Astrocyte (in vitro differentiated cells and primary cell): ENCODE results near the gene SPON2. TPM values are rescaled to one million over a fixed set of nuclear protein-coding genes. Genes with fewer than 3 reads are reported as not detected.

Experiments used
- DNase-seq: peaks from one replicate; pipeline ENCODE4 v3.0.0-alpha.2; 2010; ENCODE audit warnings: low read depth
- FAIRE-seq: peaks from 2 replicates; lab custom pipeline; 2011; peaks lifted over from hg19 to GRCh38; lab: Jason Lieb, UNC
- H2AFZ ChIP-seq: 2 replicates; pipeline ENCODE4 v1.6.0; 2012; ENCODE audit warnings: low read depth, low read length, inconsistent platforms
- H3K27ac ChIP-seq: 2 replicates; pipeline ENCODE4 v1.5.1; 2011; ENCODE audit warnings: low read depth, low read length, inconsistent platforms
- H3K27me3 ChIP-seq: 2 replicates; pipeline ENCODE4 v1.6.0; 2011; ENCODE audit warnings: low read length, inconsistent platforms; ENCODE audit not compliant: insufficient read depth
- H3K36me3 ChIP-seq: 2 replicates; pipeline ENCODE4 v1.5.1; 2011; ENCODE audit warnings: low read length, inconsistent platforms; ENCODE audit not compliant: insufficient read depth
- H3K4me1 ChIP-seq: 2 replicates; pipeline ENCODE4 v1.5.1; 2011; ENCODE audit warnings: low read length, inconsistent platforms; ENCODE audit not compliant: insufficient read depth
- H3K4me2 ChIP-seq: 2 replicates; pipeline ENCODE4 v1.6.0; 2012; ENCODE audit warnings: low read length, inconsistent platforms
- H3K4me3 ChIP-seq: 2 replicates; pipeline ENCODE4 v1.5.1; 2011; ENCODE audit warnings: low read depth, mild to moderate bottlenecking, low read length, inconsistent platforms; ENCODE audit not compliant: insufficient read depth
- H3K79me2 ChIP-seq: 2 replicates; pipeline ENCODE4 v1.6.0; 2012; ENCODE audit warnings: mild to moderate bottlenecking, low read length, inconsistent platforms; ENCODE audit not compliant: insufficient read depth
- H3K9ac ChIP-seq: 2 replicates; pipeline ENCODE4 v1.6.0; 2012; ENCODE audit warnings: mild to moderate bottlenecking, low read length, inconsistent platforms
- H3K9me3 ChIP-seq: 2 replicates; pipeline ENCODE4 v1.5.1; 2012; ENCODE audit warnings: low read depth, mild to moderate bottlenecking, low read length, inconsistent platforms; ENCODE audit not compliant: insufficient read depth
- H4K20me1 ChIP-seq: 2 replicates; pipeline ENCODE4 v1.6.0; 2012; ENCODE audit warnings: low read length, inconsistent platforms; ENCODE audit not compliant: insufficient read depth
- H3K27ac Mint-ChIP-seq: one replicate; pipeline ENCODE4 v1.8.0; 2021; ENCODE audit warnings: mild to moderate bottlenecking, mixed read lengths; ENCODE audit not compliant: unreplicated experiment
- H3K27me3 Mint-ChIP-seq: one replicate; pipeline ENCODE4 v1.8.0; 2021; ENCODE audit warnings: low read depth, mixed read lengths; ENCODE audit not compliant: unreplicated experiment
- H3K36me3 Mint-ChIP-seq: one replicate; pipeline ENCODE4 v1.8.0; 2021; ENCODE audit warnings: low read depth, mixed read lengths; ENCODE audit not compliant: unreplicated experiment
- H3K4me1 Mint-ChIP-seq: one replicate; pipeline ENCODE4 v1.8.0; 2021; ENCODE audit warnings: low read depth, mixed read lengths; ENCODE audit not compliant: unreplicated experiment
- H3K4me3 Mint-ChIP-seq: one replicate; pipeline ENCODE4 v1.8.0; 2021; ENCODE audit warnings: mild to moderate bottlenecking, moderate library complexity, mixed read lengths; ENCODE audit not compliant: unreplicated experiment
- H3K9me3 Mint-ChIP-seq: one replicate; pipeline ENCODE4 v1.8.0; 2021; ENCODE audit warnings: mild to moderate bottlenecking, mixed read lengths; ENCODE audit not compliant: unreplicated experiment
- CTCF ChIP-seq: IDR thresholded peaks from 2 replicates; pipeline ENCODE4 v1.5.1; 2011; ENCODE audit warnings: low read depth, mild to moderate bottlenecking, inconsistent platforms, low read length, moderate library complexity; ENCODE audit not compliant: insufficient read depth
- EZH2 ChIP-seq: IDR thresholded peaks from 2 replicates; pipeline ENCODE4 v1.6.1; 2012; ENCODE audit warnings: mild to moderate bottlenecking, low read length, inconsistent platforms; ENCODE audit not compliant: insufficient read depth
- total RNA-seq: library from RNA; stranded (reverse); gene quantifications from 2 replicates; pipeline ENCODE4 v1.2.1, GENCODE V29; 2021

The SPON2 gene
- total RNA-seq, 1 donor from 2014 or later, result 47.8 TPM

DNA sequence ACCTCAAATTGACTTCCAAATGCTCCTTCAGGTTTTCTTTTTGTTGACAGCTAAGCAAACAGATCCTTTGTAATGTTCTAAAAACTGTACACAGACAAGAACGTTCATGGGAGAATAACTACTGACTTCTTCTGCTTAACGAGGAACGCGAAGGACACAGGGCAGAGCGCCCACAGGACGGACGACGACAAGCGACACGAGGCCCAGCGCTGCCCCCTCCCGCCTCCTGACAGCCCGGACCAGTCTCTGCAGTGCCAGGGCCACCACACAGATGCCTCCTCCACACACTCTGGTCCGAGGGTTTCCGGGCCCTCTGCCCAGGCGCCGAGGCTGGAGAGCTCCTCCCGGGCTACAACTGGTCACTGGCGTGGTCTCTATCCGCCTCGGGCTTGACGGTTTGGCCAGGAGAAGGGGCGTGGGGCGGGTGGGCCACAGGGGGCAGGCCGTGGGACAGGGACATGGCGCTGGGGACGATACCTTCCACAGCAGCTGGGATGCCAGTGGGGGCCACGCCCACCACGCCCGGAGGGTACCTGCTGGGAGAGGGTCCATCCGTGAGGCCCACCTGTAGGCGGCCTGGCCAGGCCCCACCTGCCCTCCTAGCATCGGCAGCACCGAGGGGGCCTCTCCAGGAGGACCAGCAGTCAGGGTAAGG is 39.6 kb upstream of the SPON2 start:
- Histone ChIP-seq H3K4me1 (peaks cover 17% of the 10 kb centered on the region), H2AFZ (no peak overlapping the region), H3K79me2 (no peaks in the 10 kb centered on the region), H3K9me3 (no peaks in the 10 kb centered on the region), H3K27me3 (no peaks in the 10 kb centered on the region), H3K27ac (no peak overlapping the region), H3K36me3 (peaks cover 3% of the 10 kb centered on the region), H4K20me1 (peaks cover 21% of the 10 kb centered on the region), H3K9ac (no peak overlapping the region), H3K4me2 (no peak overlapping the region), H3K4me3 (no peak overlapping the region)
- peaks cover 2% of the 10 kb centered on the region for H3K4me1 Mint-ChIP-seq
- H3K4me3 Mint-ChIP-seq, result no peak overlapping the region
- TF ChIP-seq CTCF (no peak), EZH2 (no peak)
- no peaks in the 10 kb centered on the region for H3K36me3 Mint-ChIP-seq
- H3K27me3 Mint-ChIP-seq, result no peaks in the 10 kb centered on the region
- H3K9me3 Mint-ChIP-seq, result no peaks in the 10 kb centered on the region
- FAIRE-seq (no peak), DNase-seq (no peak)
- H3K27ac Mint-ChIP-seq, result no peak overlapping the region

DNA sequence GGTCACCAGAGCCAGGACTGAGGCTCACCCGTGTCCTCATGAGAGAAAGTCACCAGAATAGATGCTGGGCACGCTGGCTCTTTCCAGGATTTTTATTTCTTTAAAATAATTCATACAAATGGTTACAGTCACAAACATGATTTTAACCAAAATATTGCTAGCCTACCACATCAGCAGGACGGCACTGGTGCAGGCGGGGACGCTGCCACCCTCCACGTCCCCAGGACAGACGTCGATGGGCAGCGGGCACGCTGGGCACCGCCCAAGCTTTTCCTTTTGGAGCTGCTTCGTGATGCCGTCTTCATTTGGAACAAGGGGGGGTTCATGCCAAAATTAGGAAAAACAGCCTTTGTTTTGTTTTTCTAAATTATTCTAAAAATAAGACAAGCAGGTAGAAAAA is 39.0 kb upstream of the SPON2 start:
- H3K36me3 ChIP-seq, result peaks cover 3% of the 10 kb centered on the region
- TF ChIP-seq EZH2 (no peak), CTCF (no peak)
- Mint-ChIP-seq H3K4me3 (no peak overlapping the region), H3K9me3 (no peaks in the 10 kb centered on the region), H3K27ac (no peak overlapping the region), H3K36me3 (no peaks in the 10 kb centered on the region), H3K27me3 (no peaks in the 10 kb centered on the region), H3K4me1 (peaks cover 2% of the 10 kb centered on the region)
- no peak for FAIRE-seq
- H3K4me3 ChIP-seq, result no peak overlapping the region
- H3K9ac ChIP-seq, result no peak overlapping the region
- peaks cover 19% of the 10 kb centered on the region for H4K20me1 ChIP-seq
- DNase-seq, result no peak
- no peak overlapping the region for H3K27ac ChIP-seq
- H3K4me2 ChIP-seq, result no peak overlapping the region
- no peaks in the 10 kb centered on the region for H3K27me3 ChIP-seq
- no peak overlapping the region for H2AFZ ChIP-seq
- H3K79me2 ChIP-seq, result no peaks in the 10 kb centered on the region
- H3K4me1 ChIP-seq, result peaks cover 17% of the 10 kb centered on the region
- no peaks in the 10 kb centered on the region for H3K9me3 ChIP-seq

DNA sequence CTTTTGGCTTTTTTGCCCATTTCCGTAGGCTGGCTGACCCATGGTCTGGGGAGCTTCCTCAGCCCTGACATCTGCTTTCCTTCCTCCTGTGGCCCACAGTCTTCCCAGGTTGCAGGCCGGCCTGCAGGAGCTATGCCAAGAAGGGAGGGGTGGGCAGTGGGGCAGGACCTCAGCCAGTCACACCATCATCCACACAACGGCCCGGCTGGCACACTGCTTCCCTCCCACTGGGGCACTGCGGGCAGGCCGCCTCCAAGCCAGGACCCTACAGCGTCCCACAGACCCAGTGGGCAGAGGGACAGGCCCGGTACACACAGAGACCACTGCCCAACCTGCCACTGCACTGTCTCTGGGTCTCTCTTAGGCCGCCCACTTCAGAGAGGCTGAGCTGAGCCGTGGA is 38.6 kb upstream of the SPON2 start:
- Mint-ChIP-seq H3K9me3 (no peaks in the 10 kb centered on the region), H3K36me3 (no peaks in the 10 kb centered on the region), H3K27ac (no peak overlapping the region), H3K4me1 (peaks cover 2% of the 10 kb centered on the region), H3K4me3 (no peak overlapping the region), H3K27me3 (no peaks in the 10 kb centered on the region)
- Histone ChIP-seq H3K36me3 (peaks cover 3% of the 10 kb centered on the region), H4K20me1 (peaks cover 15% of the 10 kb centered on the region), H3K27ac (no peak overlapping the region), H3K79me2 (no peaks in the 10 kb centered on the region), H3K9me3 (no peaks in the 10 kb centered on the region), H3K9ac (no peak overlapping the region), H3K27me3 (no peaks in the 10 kb centered on the region), H2AFZ (no peak overlapping the region), H3K4me3 (no peak overlapping the region), H3K4me2 (no peak overlapping the region), H3K4me1 (peaks cover 17% of the 10 kb centered on the region)
- FAIRE-seq (no peak), DNase-seq (no peak)
- no peak for TF ChIP-seq EZH2
- no peak for TF ChIP-seq CTCF
